NCI-H526 treated with DMSO at 0.1 percent for 48 hours (cell line): ENCODE data around the gene AP2B1.

Source experiments
- DNase-seq: peaks from one replicate; lab custom pipeline; 2025; lab: John Stamatoyannopoulos, UW

The AP2B1 gene

GRCh38 chr17:35773679-35774425, 186.7 kb downstream of the AP2B1 start:
- DNase-seq: no peak

- DNase-seq: no peak
Measured at GRCh38 chr17:35774499-35774898, 187.4 kb downstream of the AP2B1 start.

- no peak for DNase-seq
Measured at GRCh38 chr17:35775039-35775438, 187.9 kb downstream of the AP2B1 start.

GRCh38 chr17:35775583-35775982, 188.5 kb downstream of the AP2B1 start:
- DNase-seq: no peak
